GM18951 (cell line): ENCODE data around the gene RAB11FIP4.

Experiments used
- POLR2A ChIP-seq: IDR thresholded peaks from 4 replicates; pipeline ENCODE4 v1.6.1; 2011; ENCODE audit warnings: mild to moderate bottlenecking; ENCODE audit not compliant: insufficient read length, insufficient read depth; ENCODE audit errors: extremely low read depth
- in situ Hi-C: fragments of 300-500 bp; cut with MboI; formaldehyde crosslinking; loops from one replicate; pipeline ENCODE4 v1.12.0; 2022; ENCODE audit warnings: low sequenced_read_pairs, mixed read lengths, inconsistent platforms; ENCODE audit not compliant: unreplicated experiment

Gene RAB11FIP4

DNA sequence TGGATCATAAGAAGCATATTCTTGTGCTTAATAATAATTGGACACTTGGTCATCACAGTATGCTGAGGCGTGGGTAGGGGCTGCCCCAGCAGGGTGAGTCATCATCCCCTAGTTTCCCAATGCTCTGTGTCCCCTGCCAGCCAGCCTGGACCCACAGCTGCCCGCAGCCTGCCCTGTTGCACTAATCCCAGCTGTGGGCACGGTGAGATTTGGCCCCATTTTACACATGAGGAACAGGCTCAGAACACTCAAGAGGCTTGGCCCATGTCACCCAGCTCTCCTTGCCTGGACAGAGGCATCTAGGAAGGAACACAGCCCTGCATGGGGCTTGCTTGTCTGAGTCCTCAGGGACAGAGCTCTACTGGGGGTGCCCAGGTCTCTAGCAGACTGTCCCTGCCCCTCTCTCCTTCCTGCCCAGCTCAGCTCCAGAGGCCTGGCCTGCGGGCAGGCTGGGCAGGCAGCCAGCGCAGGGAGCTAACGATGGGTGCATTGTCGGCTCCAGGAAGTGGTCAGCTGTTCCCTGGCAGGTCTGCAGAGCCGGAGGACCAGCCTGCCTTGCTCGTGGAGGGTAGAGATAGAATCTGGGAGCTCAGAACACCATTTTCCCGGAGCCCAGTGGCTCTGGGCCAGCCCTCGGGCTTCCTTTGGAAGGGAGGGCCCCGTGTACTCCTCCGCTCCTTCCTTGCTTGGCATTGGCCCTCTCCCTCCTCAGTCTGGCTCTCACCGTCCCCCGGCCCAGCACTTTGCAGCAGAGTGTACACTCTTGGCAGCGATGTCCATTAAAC, 189.4 kb downstream of the RAB11FIP4 start:
- in situ Hi-C loops: no loop called here
- no peak for TF ChIP-seq POLR2A

DNA sequence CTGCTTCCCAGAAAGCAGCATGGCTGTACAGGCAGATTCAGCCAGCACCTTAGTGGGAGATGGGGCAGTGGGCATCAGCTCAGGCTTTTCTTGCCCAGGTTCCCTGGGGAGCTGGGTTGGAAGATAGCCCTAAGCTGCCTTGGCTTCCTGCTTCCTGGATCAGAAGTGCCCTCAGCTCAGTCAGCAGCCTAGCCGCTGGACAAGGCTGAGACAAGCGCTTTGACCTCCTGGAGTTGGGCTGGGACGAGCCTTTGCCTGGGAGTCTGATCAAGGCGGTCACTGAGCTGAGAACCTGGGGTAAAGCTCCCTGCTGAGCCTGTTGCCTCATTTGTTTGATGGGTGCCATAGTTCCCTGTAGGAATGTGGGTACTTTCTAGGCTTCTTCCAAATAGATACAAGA, 190.0 kb downstream of the RAB11FIP4 start:
- TF ChIP-seq POLR2A: no peak
- in situ Hi-C loops: no loop called here

DNA sequence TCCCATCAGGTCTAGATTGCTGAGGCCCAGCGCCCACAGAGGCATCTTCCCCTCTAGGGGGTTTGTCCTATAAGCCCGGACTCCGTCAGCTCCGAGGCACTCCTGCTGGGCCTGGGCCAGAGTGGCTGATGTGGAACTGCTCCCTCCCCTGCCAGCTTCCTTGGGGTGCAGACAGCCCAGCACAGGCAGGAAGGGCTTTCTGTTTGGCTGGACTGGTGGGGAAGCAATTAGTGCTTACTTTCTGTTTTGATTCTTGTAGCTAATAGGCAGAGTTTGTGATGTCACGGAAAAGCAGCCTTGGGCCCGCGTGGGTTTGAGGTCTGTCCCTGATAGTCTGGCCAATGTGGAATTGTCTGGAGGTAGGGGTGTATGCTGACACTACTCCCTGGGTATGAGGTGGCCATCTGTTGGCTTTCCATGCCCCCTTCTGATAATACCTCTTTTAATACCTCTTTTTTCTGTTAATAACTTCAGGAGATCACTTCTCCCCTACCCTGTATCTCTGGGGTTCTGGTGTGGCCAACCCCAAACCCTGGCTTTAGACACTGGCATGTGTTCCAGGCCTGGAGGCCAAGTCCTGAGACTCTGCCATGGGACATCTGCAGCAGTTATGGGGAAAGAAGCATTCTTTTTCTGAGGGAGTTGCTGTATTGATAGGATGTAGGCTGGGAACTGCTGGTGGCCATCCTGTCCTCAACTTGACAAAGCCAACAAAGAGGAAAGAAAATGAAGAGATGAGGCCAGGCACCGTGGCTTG, 190.9 kb downstream of the RAB11FIP4 start:
- TF ChIP-seq POLR2A: no peak
- in situ Hi-C loops: no loop called here

DNA sequence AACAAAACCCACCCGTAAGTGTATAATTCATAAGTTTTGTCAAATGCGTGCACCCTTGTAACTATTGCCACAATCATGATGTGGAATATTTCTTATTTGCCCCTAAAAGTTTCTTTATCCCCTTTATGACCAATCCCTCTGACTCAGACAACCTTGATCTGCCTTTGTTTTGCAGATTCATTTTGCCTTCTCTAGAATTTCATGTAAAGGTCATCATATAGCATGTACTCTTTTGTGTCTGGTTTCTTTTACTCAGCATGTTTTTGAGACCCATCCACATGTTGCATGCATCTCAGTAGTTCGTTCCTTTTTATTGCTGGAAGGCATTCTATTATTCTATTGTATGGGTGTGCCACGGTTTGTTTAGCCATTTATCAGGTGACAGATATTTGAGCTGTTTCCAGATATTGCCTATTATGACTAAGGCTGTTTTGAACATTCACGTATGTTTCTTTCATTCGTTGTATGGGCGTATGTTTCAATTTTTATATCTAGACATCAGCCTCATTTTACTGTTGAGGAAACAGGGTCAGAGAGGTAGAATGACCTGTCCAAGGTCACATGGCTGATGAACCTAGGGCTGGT, 192.4 kb downstream of the RAB11FIP4 start:
- in situ Hi-C loops: no loop called here
- TF ChIP-seq POLR2A: no peak

DNA sequence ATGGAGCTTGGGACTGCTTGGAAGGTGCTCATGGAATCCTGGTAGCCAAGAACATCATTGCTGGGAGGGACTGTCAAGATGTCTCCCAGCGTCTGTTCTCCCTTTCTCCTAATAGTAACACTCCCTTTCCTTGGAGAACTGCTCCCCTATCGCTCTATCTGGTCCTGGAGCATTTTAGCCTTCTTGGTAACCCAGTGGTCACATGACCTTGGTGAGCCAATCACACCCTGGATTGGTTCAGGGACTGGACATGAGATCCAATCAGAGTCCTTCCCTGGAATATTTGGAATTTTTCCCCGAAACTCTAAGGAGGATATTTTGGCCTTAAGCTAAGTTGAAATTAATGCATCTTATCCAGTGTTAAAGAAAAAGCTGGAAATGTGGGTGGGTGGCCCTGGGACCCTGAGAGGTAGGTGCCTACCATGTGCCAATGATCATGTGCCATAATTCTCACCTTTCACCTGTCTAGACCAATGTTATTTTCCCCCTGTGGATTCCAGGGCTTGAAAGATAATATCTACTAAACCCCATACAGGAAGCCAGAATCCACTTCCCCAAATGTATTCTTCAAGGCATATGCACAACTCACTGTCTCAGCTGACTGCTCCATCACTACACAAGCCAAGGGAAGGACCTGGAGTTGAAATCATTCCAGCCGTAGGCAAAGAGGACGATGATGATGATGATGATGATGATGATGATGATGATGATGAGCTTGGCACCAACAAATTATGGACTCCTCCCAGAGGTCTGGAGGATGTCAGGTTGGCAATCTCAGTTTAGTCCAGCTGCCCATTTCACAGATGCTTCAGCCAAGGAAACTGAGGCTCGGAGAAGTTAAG, 193.2 kb downstream of the RAB11FIP4 start:
- no peak for TF ChIP-seq POLR2A
- in situ Hi-C loops: no loop called here

DNA sequence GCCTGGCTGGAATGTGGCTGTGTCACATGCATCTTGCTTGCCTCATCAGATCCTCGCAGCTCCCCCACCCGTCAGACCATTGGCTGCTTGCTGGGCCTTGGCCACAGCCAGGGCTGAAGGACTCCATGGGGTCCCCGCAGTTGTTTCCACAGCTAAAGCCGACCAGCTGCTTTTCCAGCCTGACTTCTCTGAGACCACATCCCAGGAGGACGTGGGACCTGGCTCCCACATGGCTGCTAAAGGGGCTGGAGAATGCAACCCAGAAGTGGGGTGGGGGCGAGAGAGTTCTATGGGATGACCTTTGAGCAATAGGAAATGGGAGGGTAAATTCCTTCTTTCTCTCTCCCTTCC, 193.8 kb downstream of the RAB11FIP4 start:
- TF ChIP-seq POLR2A: no peak
- in situ Hi-C loops: no loop called here

DNA sequence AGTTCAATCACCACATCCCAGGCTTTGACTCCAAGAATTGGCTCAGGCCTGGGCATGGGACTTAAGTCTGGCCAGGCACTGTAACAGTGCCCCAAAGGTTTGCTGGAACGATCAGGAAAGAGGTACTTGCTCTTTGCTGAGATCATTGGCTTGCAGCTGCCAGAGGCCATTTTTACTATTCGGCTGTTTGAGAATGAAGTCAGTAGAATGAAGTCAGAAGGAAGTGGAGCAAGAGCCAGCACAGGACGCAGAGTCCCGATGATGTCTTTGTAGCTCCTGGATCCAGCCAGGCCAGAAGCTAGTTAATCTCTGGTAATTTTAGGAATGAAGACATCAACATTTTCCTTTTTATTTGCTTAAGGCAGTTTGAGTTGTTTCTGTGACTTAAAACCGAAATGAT, 195.5 kb downstream of the RAB11FIP4 start:
- in situ Hi-C loops: no loop called here
- TF ChIP-seq POLR2A: no peak

DNA sequence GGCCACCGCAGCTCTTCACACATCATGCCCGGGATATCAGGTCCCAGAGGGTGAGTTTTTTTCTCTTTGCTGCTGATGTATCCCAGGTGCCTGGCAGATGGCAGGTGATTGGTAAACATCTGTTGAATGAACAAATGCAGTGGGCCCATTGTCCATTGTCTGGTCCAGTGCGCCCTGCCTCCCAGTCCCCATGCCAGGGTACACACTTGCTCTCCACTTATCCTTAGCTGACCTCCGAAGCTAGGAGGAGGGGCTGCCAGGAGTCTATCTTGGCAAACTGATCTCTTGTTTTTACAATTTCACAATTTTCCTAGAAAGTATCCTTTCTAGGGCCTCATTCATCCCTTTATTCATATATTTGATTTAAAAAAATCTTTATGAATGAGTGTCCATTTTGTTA, 196.0 kb downstream of the RAB11FIP4 start:
- no peak for TF ChIP-seq POLR2A
- in situ Hi-C loops: no loop called here
